ENCODE measurements around the gene MIX23.

GRCh38 chr3:122390665-122391064 is 7.6 kb upstream of the MIX23 start:
- TF ChIP-seq MAFK (IDR thresholded peaks at IDR 0.05; ENCODE audit: low read depth, low read length) (no peak), ELK1 (IDR thresholded peaks at IDR 0.05; ENCODE audit: borderline replicate concordance, low read depth, low read length) (no peak), CTCF (conservative IDR thresholded peaks at IDR 0.05; ENCODE audit: low read depth, low read length) (no peak), POLR2A (IDR thresholded peaks at IDR 0.05; ENCODE audit: low read depth, low read length) (no peak)
